Gastrocnemius medialis (tissue), 4 donors: Measurements from ENCODE around the gene REXO1. TPM values are rescaled to one million over a fixed set of nuclear protein-coding genes. Genes with fewer than 3 reads are reported as not detected.

Source experiments
- ATAC-seq, 2 donors: fragments of 150-250 bp; one replicate each; pipeline ENCODE4 v1.9.1; 2016
- DNase-seq, 2 donors: peaks; one replicate each; pipeline ENCODE4 v3.0.0-alpha.2; 2019
- H3K27ac ChIP-seq, 4 donors: fragments of 200-600 bp; sonication (generic); 1 replicate in 1 of 4; 2 replicates in 3 of 4; pipeline ENCODE4 v1.5.1; 2016 to 2018; ENCODE audit warnings: mild to moderate bottlenecking in 2 of 4, moderate library complexity in 1 of 4
- H3K27me3 ChIP-seq, 3 donors: fragments of 200-600 bp; sonication (generic) in 2 of 3; 1 replicate in 1 of 3; 2 replicates in 2 of 3; pipeline versions ENCODE4 v1.5.1 to v1.6.0; 2016 to 2019; ENCODE audit warnings: mild to moderate bottlenecking in 1 of 3, moderate library complexity in 1 of 3
- H3K36me3 ChIP-seq, 2 donors: fragments of 200-600 bp; sonication (generic) in 1 of 2; one replicate each; pipeline ENCODE4 v1.5.1; 2017 to 2018
- H3K4me1 ChIP-seq, 2 donors: fragments of 200-600 bp; sonication (generic) in 1 of 2; one replicate each; pipeline ENCODE4 v1.5.1; 2016 to 2017; ENCODE audit warnings: mild to moderate bottlenecking in 2 of 2
- H3K4me3 ChIP-seq, 4 donors: fragments of 200-600 bp; sonication (generic) in 3 of 4; 1 replicate in 1 of 4; 2 replicates in 3 of 4; pipeline ENCODE4 v1.5.1; 2016 to 2019; ENCODE audit warnings: mild to moderate bottlenecking in 2 of 4
- H3K9me3 ChIP-seq, 3 donors: fragments of 200-600 bp; sonication (generic) in 2 of 3; 1 replicate in 1 of 3; 2 replicates in 2 of 3; pipeline ENCODE4 v1.5.1; 2016 to 2019
- POLR2A ChIP-seq, 2 donors: fragments of 450-650 bp; IDR thresholded peaks; one replicate each; pipeline ENCODE4 v1.6.1; 2017; ENCODE audit warnings: antibody characterized with exemption in 2 of 2, mild to moderate bottlenecking in 2 of 2, moderate library complexity in 2 of 2
- in situ Hi-C, 4 donors: fragments of 200-750 bp; cut with MboI; loops; one replicate each; pipeline versions ENCODE4 v1.15.0 to v1.8.0; 2017; ENCODE audit warnings: low sequenced_read_pairs in 4 of 4
- intact Hi-C: fragments of 100-400 bp; cut with DNase I; formaldehyde crosslinking; loops from one replicate; pipeline ENCODE4 v1.15.1; 2023; ENCODE audit warnings: low total_unique reads
- total RNA-seq, 4 donors: library from RNA; depleted of rRNA; stranded (reverse); fragments of >200 nt; gene quantifications; one replicate each; pipeline versions ENCODE4 v1.1.0 to v1.2.3, GENCODE V29; 2016
- TF ChIP-seq, protein P1 (sequence below), 5 experiments: fragments of 450-650 bp in 3 of 5; fragments of 200-600 bp in 2 of 5; sonication (generic) in 2 of 5; IDR thresholded peaks in 4 of 5; conservative IDR thresholded peaks in 1 of 5; 1 replicate in 4 of 5; 2 replicates in 1 of 5; pipeline ENCODE4 v1.5.1; 2016 to 2019; ENCODE audit warnings: antibody characterized with exemption in 5 of 5, mild to moderate bottlenecking in 3 of 5, moderate library complexity in 3 of 5

Gene REXO1
- total RNA-seq, 4 donors from 2014 or later, result 10.8 to 28.5 (median 20.5) TPM

DNA sequence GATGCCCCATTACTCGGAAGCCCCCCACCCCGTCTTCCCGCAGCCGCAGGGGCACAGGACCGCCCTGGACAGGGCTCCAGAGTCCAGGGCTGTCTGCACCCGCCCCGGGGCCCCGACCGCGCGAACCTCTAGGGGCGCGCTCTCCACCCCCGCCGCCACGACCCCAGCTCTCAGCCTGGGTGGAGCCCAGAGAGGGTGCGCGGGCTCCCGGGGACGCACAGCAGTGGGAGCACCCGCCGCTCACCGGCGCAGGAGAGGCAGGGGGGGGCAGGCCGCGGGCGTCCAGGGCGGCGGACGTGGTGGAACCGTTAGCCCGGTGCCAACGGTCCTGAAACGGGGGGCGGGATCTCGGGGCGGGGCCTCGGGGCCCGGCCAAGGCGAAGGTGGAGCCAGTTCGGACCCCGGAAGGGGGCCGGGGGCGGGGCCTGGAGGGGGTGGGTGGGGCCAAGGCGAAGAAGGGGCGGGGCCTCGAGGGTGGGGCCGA, 36.3 kb downstream of the REXO1 start, which contains the start of gene ATP8B3:
Gene ATP8B3, minus strand, starts transcription at position 335 of the 484 bp plus-strand sequence. CDS start 540 bp downstream, outside the sequence.
- Histone ChIP-seq H3K27ac (peak within 1 kb of the TSS; percentile 39 to 67 (median 52)), H3K36me3 (peaks cover 0 to 20% of the 10 kb centered on the region in 2 donors), H3K4me3 (peak within 1 kb of the TSS; percentile 47 to 84 (median 66)), H3K9me3 (no peaks in the 10 kb centered on the region), H3K4me1 (peaks cover 14 to 18% of the 10 kb centered on the region in 2 donors), H3K27me3 (no peaks in the 10 kb centered on the region)
- no peak for DNase-seq
- in situ Hi-C loops (no loop called here), intact Hi-C loops (no loop called here)
- peak in 1 of 2 donors; percentile 13 for ATAC-seq
- TF ChIP-seq, protein P1, sequence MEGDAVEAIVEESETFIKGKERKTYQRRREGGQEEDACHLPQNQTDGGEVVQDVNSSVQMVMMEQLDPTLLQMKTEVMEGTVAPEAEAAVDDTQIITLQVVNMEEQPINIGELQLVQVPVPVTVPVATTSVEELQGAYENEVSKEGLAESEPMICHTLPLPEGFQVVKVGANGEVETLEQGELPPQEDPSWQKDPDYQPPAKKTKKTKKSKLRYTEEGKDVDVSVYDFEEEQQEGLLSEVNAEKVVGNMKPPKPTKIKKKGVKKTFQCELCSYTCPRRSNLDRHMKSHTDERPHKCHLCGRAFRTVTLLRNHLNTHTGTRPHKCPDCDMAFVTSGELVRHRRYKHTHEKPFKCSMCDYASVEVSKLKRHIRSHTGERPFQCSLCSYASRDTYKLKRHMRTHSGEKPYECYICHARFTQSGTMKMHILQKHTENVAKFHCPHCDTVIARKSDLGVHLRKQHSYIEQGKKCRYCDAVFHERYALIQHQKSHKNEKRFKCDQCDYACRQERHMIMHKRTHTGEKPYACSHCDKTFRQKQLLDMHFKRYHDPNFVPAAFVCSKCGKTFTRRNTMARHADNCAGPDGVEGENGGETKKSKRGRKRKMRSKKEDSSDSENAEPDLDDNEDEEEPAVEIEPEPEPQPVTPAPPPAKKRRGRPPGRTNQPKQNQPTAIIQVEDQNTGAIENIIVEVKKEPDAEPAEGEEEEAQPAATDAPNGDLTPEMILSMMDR (IDR thresholded peaks at IDR 0.05 in 4 of 5, conservative IDR thresholded peaks at IDR 0.05 in 1 of 5), result peak in 1 of 5 experiments; percentile 22
- no peak for TF ChIP-seq POLR2A (IDR thresholded peaks at IDR 0.05)

GRCh38 chr19:1811472-1811894, 36.8 kb downstream of the REXO1 start:
- peaks cover 0 to 15% of the 10 kb centered on the region in 2 donors for H3K36me3 ChIP-seq
- H3K9me3 ChIP-seq, result no peaks in the 10 kb centered on the region
- H3K27me3 ChIP-seq, result no peaks in the 10 kb centered on the region
- DNase-seq (peak; percentile 19 to 75), ATAC-seq (peak; percentile 20 to 57)
- H3K4me3 ChIP-seq, result peak overlapping the region; percentile 47 to 84 (median 66)
- peak overlapping the region; percentile 26 to 67 (median 40) for H3K27ac ChIP-seq
- peaks cover 14 to 18% of the 10 kb centered on the region in 2 donors for H3K4me1 ChIP-seq
- no peak for TF ChIP-seq POLR2A (IDR thresholded peaks at IDR 0.05)
- TF ChIP-seq, protein P1 (IDR thresholded peaks at IDR 0.05 in 4 of 5, conservative IDR thresholded peaks at IDR 0.05 in 1 of 5), result no peak
- in situ Hi-C loops, result no loop called here
- intact Hi-C loops, result no loop called here

GRCh38 chr19:1810439-1811160, 37.7 kb downstream of the REXO1 start:
- in situ Hi-C loops, result no loop called here

DNA sequence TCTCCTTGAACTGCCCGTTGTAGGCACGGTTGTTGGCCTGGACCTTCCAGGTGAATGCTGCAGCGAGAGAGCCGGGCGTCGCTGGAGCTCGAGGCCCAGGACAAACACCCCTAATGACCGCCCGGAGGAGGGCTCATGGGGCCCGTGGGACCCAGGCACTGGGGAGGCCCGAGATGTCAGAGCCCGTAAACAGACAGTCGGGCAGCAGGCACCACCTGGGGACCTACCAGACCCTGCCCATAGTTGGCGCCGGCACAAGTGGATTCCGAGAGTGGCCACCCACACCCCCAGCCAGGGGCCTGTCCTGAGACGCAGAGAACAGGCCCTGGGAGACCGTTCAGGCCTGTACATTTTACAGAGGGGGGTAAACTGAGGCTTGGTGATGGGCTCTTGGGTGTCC, 38.6 kb downstream of the REXO1 start:
- H3K4me1 ChIP-seq, result peaks cover 14 to 18% of the 10 kb centered on the region in 2 donors
- intact Hi-C loops, result no loop called here
- H3K4me3 ChIP-seq, result no peak overlapping the region
- H3K27ac ChIP-seq, result no peak overlapping the region
- no peaks in the 10 kb centered on the region for H3K27me3 ChIP-seq
- no peak for ATAC-seq
- TF ChIP-seq, protein P1 (IDR thresholded peaks at IDR 0.05 in 4 of 5, conservative IDR thresholded peaks at IDR 0.05 in 1 of 5), result no peak
- no peak for TF ChIP-seq POLR2A (IDR thresholded peaks at IDR 0.05)
- in situ Hi-C loops, result no loop called here
- no peak for DNase-seq
- no peaks in the 10 kb centered on the region for H3K9me3 ChIP-seq
- H3K36me3 ChIP-seq, result no peaks in the 10 kb centered on the region

More at GRCh38 chr19:1810439-1811160, 37.7 kb downstream of the REXO1 start:
- Histone ChIP-seq H3K4me1 (peaks cover 14 to 18% of the 10 kb centered on the region in 2 donors), H3K27me3 (no peaks in the 10 kb centered on the region), H3K4me3 (no peak overlapping the region), H3K9me3 (no peaks in the 10 kb centered on the region), H3K36me3 (peaks cover 0 to 6% of the 10 kb centered on the region in 2 donors), H3K27ac (peak overlapping the region in 1 of 4 donors; percentile 39)
- intact Hi-C loops, result no loop called here
- no peak for DNase-seq
- TF ChIP-seq, protein P1 (IDR thresholded peaks at IDR 0.05 in 4 of 5, conservative IDR thresholded peaks at IDR 0.05 in 1 of 5), result no peak
- TF ChIP-seq POLR2A (IDR thresholded peaks at IDR 0.05), result no peak
- no peak for ATAC-seq
